CD1c-positive myeloid dendritic cell (primary cell): ENCODE data around the gene ABAT.

Source experiments
- DNase-seq: peaks from one replicate; pipeline ENCODE4 v3.0.0-alpha.2; 2016; ENCODE audit errors: extremely low spot score

Gene ABAT

GRCh38 chr16:8717892-8718415 is 43.5 kb downstream of the ABAT start:
- DNase-seq: no peak

GRCh38 chr16:8718851-8719680 is 44.6 kb downstream of the ABAT start:
- no peak for DNase-seq

- no peak for DNase-seq
Observed at GRCh38 chr16:8720080-8720966, 45.9 kb downstream of the ABAT start.

GRCh38 chr16:8720967-8721308 is 46.5 kb downstream of the ABAT start:
- DNase-seq: no peak

GRCh38 chr16:8721336-8722024 is 47.1 kb downstream of the ABAT start:
- DNase-seq: no peak

GRCh38 chr16:8722025-8722348 is 47.6 kb downstream of the ABAT start:
- no peak for DNase-seq

GRCh38 chr16:8725513-8726178 is 51.2 kb downstream of the ABAT start:
- DNase-seq: no peak

GRCh38 chr16:8727131-8727806 is 52.9 kb downstream of the ABAT start:
- no peak for DNase-seq

- no peak for DNase-seq
Observed at GRCh38 chr16:8727857-8728618, 53.6 kb downstream of the ABAT start.

GRCh38 chr16:8729779-8730334 is 55.4 kb downstream of the ABAT start:
- peak; percentile 26 for DNase-seq

- no peak for DNase-seq
Observed at GRCh38 chr16:8730335-8730915, 56.0 kb downstream of the ABAT start.

GRCh38 chr16:8733849-8734540 is 59.6 kb downstream of the ABAT start:
- DNase-seq: no peak

GRCh38 chr16:8735574-8735973 is 61.2 kb downstream of the ABAT start:
- no peak for DNase-seq

GRCh38 chr16:8736123-8736668 is 61.8 kb downstream of the ABAT start:
- no peak for DNase-seq

- DNase-seq: no peak
Observed at GRCh38 chr16:8739151-8739550, 64.7 kb downstream of the ABAT start.

GRCh38 chr16:8739989-8740704 is 65.7 kb downstream of the ABAT start:
- DNase-seq: no peak

- DNase-seq: no peak
Observed at GRCh38 chr16:8740775-8741355, 66.4 kb downstream of the ABAT start.

- DNase-seq: no peak
Observed at GRCh38 chr16:8741636-8742035, 67.2 kb downstream of the ABAT start.
